H1 (cell line): ENCODE results near the gene MAPK8IP1. TPM values are rescaled to one million over a fixed set of nuclear protein-coding genes. Genes with fewer than 3 reads are reported as not detected.

Experiments
- CTCF ChIA-PET: fragments of 300-600 bp; sonication (Branson Sonifier 250); formaldehyde crosslinking; loops from one replicate; lab custom pipeline; 2021; ENCODE audit not compliant: partially characterized antibody; lab: Charles Lee
- POLR2A ChIA-PET: fragments of 300-600 bp; sonication (Branson Sonifier 250); formaldehyde crosslinking; loops from one replicate; lab custom pipeline; 2021; ENCODE audit warnings: inconsistent platforms; ENCODE audit not compliant: partially characterized antibody; lab: Charles Lee
- DNase-seq, 2 experiments: peaks; one replicate each; pipeline versions ENCODE4 v3.0.0 to v3.0.0-alpha.2; 2010 to 2022; ENCODE audit warnings: low spot score in 2 of 2, low read depth in 1 of 2, mixed read lengths in 1 of 2
- FAIRE-seq: peaks from 2 replicates; lab custom pipeline; 2011; peaks lifted over from hg19 to GRCh38; lab: Jason Lieb, UNC
- H2AFZ ChIP-seq: 2 replicates; pipeline ENCODE4 v1.8.1; 2012; ENCODE audit warnings: low read length, inconsistent platforms
- H2AK5ac ChIP-seq: 2 replicates; pipeline ENCODE4 v1.6.1; 2013; ENCODE audit warnings: low read depth, low read length
- H2BK120ac ChIP-seq: replicated peaks from 2 replicates; pipeline ENCODE3; 2013; ENCODE audit warnings: low read depth, low read length, inconsistent platforms
- H2BK12ac ChIP-seq: 2 replicates; pipeline ENCODE4 v1.6.1; 2013; ENCODE audit warnings: low read depth, low read length
- H2BK15ac ChIP-seq: 2 replicates; pipeline ENCODE4 v1.6.1; 2013; ENCODE audit warnings: low read length
- H2BK20ac ChIP-seq: 2 replicates; pipeline ENCODE4 v1.6.1; 2013; ENCODE audit warnings: low read length
- H2BK5ac ChIP-seq: 2 replicates; pipeline ENCODE4 v1.6.1; 2013; ENCODE audit warnings: low read depth, low read length
- H3K14ac ChIP-seq: 2 replicates; pipeline ENCODE4 v1.6.1; 2013; ENCODE audit warnings: inconsistent platforms; ENCODE audit not compliant: insufficient read length
- H3K18ac ChIP-seq: 2 replicates; pipeline ENCODE4 v1.6.1; 2013; ENCODE audit warnings: low read length; ENCODE audit errors: extremely low read depth
- H3K23ac ChIP-seq: 2 replicates; pipeline ENCODE4 v1.6.1; 2013; ENCODE audit warnings: inconsistent platforms; ENCODE audit not compliant: insufficient read length
- H3K23me2 ChIP-seq: 2 replicates; pipeline ENCODE4 v1.6.1; 2013; ENCODE audit warnings: low read depth, low read length
- H3K27ac ChIP-seq: 2 replicates; pipeline ENCODE4 v1.6.1; 2011; ENCODE audit warnings: low read depth, low read length, inconsistent platforms
- H3K27me3 ChIP-seq, 4 experiments: replicated peaks in 1 of 4; 1 replicate in 1 of 4; 2 replicates in 3 of 4; pipeline versions ENCODE4 v1.6.1 to v1.8.1; 2011 to 2013; ENCODE audit warnings: low read length in 3 of 4, mild to moderate bottlenecking in 3 of 4, inconsistent platforms in 2 of 4, mixed read lengths in 2 of 4, moderate library complexity in 1 of 4; ENCODE audit not compliant: control insufficient read depth in 3 of 4, insufficient read depth in 3 of 4; ENCODE audit errors: extremely low read depth in 1 of 4
- H3K36me3 ChIP-seq, 4 experiments: 2 replicates each; pipeline versions ENCODE4 v1.6.1 to v1.8.1; 2011 to 2013; ENCODE audit warnings: mild to moderate bottlenecking in 4 of 4, low read length in 3 of 4, moderate library complexity in 2 of 4, control low read depth in 1 of 4, inconsistent platforms in 1 of 4; ENCODE audit not compliant: insufficient read depth in 4 of 4, control insufficient read depth in 2 of 4
- H3K4ac ChIP-seq: replicated peaks from 2 replicates; pipeline ENCODE3; 2013; ENCODE audit warnings: low read length, low read depth, mixed read lengths, inconsistent platforms; ENCODE audit not compliant: insufficient read length
- H3K4me1 ChIP-seq, 4 experiments: replicated peaks in 1 of 4; 1 replicate in 1 of 4; 2 replicates in 3 of 4; pipeline versions ENCODE4 v1.6.1 to v1.8.1; 2011 to 2013; ENCODE audit warnings: low read length in 3 of 4, inconsistent platforms in 2 of 4, mixed read lengths in 1 of 4; ENCODE audit not compliant: insufficient read depth in 4 of 4, control insufficient read depth in 3 of 4
- H3K4me2 ChIP-seq, 2 experiments: 2 replicates each; pipeline versions ENCODE4 v1.6.1 to v1.8.1; 2011 to 2013; ENCODE audit warnings: low read depth in 2 of 2, low read length in 2 of 2, control low read depth in 1 of 2, inconsistent platforms in 1 of 2, mild to moderate bottlenecking in 1 of 2; ENCODE audit not compliant: insufficient read depth in 1 of 2
- H3K4me3 ChIP-seq, 4 experiments: fragments of 200-600, 300-600 bp in 1 of 4; sonication (generic), shearing (Covaris generic), sonication (Bioruptor Twin) in 1 of 4; 2 replicates each; pipeline versions ENCODE4 v1.5.1 to v1.8.1; 2011 to 2016; ENCODE audit warnings: low read length in 4 of 4, low read depth in 3 of 4, control low read depth in 2 of 4, inconsistent platforms in 2 of 4, mild to moderate bottlenecking in 2 of 4, mixed read lengths in 1 of 4, moderate library complexity in 1 of 4; ENCODE audit not compliant: insufficient read depth in 2 of 4; ENCODE audit errors: extremely low read depth in 1 of 4
- H3K56ac ChIP-seq: replicated peaks from 2 replicates; pipeline ENCODE3; 2013; ENCODE audit warnings: low read depth, mild to moderate bottlenecking, mixed read lengths, low read length, inconsistent platforms; ENCODE audit not compliant: insufficient read length
- H3K79me1 ChIP-seq: 2 replicates; pipeline ENCODE4 v1.6.1; 2013; ENCODE audit warnings: low read depth, low read length, control low read depth
- H3K79me2 ChIP-seq, 2 experiments: 2 replicates each; pipeline versions ENCODE4 v1.6.1 to v1.8.1; 2012 to 2013; ENCODE audit warnings: low read length in 2 of 2, mild to moderate bottlenecking in 2 of 2, inconsistent platforms in 1 of 2; ENCODE audit not compliant: insufficient read depth in 2 of 2, control insufficient read depth in 1 of 2
- H3K9ac ChIP-seq, 4 experiments: replicated peaks in 1 of 4; 1 replicate in 1 of 4; 2 replicates in 3 of 4; pipeline versions ENCODE4 v1.6.1 to v1.8.1; 2011 to 2013; ENCODE audit warnings: low read depth in 3 of 4, low read length in 3 of 4, control low read depth in 2 of 4, mild to moderate bottlenecking in 2 of 4, moderate library complexity in 2 of 4, inconsistent platforms in 1 of 4; ENCODE audit errors: extremely low read depth in 1 of 4
- H3K9me3 ChIP-seq, 2 experiments: 2 replicates each; pipeline versions ENCODE4 v1.6.1 to v1.8.1; 2012 to 2013; ENCODE audit warnings: mild to moderate bottlenecking in 2 of 2, moderate library complexity in 2 of 2, control low read depth in 1 of 2, inconsistent platforms in 1 of 2, low read depth in 1 of 2, low read length in 1 of 2, mixed read lengths in 1 of 2; ENCODE audit not compliant: insufficient read depth in 2 of 2
- H4K20me1 ChIP-seq, 2 experiments: replicated peaks in 1 of 2; 2 replicates each; pipeline versions ENCODE3 to v1.8.1; 2011 to 2013; ENCODE audit warnings: inconsistent platforms in 2 of 2, low read length in 2 of 2, mild to moderate bottlenecking in 1 of 2; ENCODE audit not compliant: insufficient read depth in 2 of 2, control insufficient read depth in 1 of 2
- H4K5ac ChIP-seq: 2 replicates; pipeline ENCODE4 v1.6.1; 2013; ENCODE audit warnings: low read length, low read depth, mixed read lengths, inconsistent platforms; ENCODE audit not compliant: insufficient read length
- H4K8ac ChIP-seq: 2 replicates; pipeline ENCODE4 v1.8.0; 2013; ENCODE audit warnings: mild to moderate bottlenecking, moderate library complexity, low read length, inconsistent platforms; ENCODE audit not compliant: insufficient read depth; ENCODE audit errors: extremely low read depth
- H4K91ac ChIP-seq: replicated peaks from 2 replicates; pipeline ENCODE3; 2013; ENCODE audit warnings: low read length, mixed read lengths, inconsistent platforms; ENCODE audit not compliant: insufficient read length
- BACH1 ChIP-seq: IDR thresholded peaks from 2 replicates; pipeline ENCODE4 v1.6.1; 2012; ENCODE audit warnings: low read length, improper control_type of control experiment
- CREB1 ChIP-seq: IDR thresholded peaks from 2 replicates; pipeline ENCODE4 v1.6.1; 2012; ENCODE audit warnings: inconsistent platforms
- JUN ChIP-seq: IDR thresholded peaks from 2 replicates; pipeline ENCODE4 v1.6.1; 2011; ENCODE audit warnings: low read depth, mild to moderate bottlenecking, improper control_type of control experiment, low read length
- KDM4A ChIP-seq: IDR thresholded peaks from one replicate; pipeline ENCODE4 v1.7.1; 2012; ENCODE audit warnings: low read depth, mild to moderate bottlenecking, moderate library complexity, low read length, inconsistent platforms; ENCODE audit not compliant: severe bottlenecking
- RNF2 ChIP-seq: fragments of 200-900, 300-1000 bp; sonication (generic); IDR thresholded peaks from 2 replicates; pipeline ENCODE4 v1.7.1; 2016; ENCODE audit warnings: borderline replicate concordance, low read depth, mild to moderate bottlenecking, antibody characterized with exemption, low read length; ENCODE audit not compliant: poor library complexity, severe bottlenecking; ENCODE audit errors: missing control alignments
- WGBS, 2 experiments: shearing (Covaris generic) in 1 of 2; methylation state at CpG; one replicate each; pipeline versions ENCODE4 v1.1.6 to v1.1.7; 2013 to 2015; ENCODE audit warnings: low lambda C conversion rate in 2 of 2, mixed read lengths in 2 of 2, inconsistent platforms in 1 of 2, low coverage in 1 of 2, missing lambda C conversion rate in 1 of 2; ENCODE audit not compliant: insufficient replicate concordance in 2 of 2, insufficient coverage in 1 of 2, insufficient read length in 1 of 2; ENCODE audit errors: extremely low coverage in 1 of 2, missing lambda C conversion rate in 1 of 2; 5-methylcytosine and 5-hydroxymethylcytosine counted together
- polyA plus RNA-seq, 7 experiments: library from polyadenylated mRNA; depleted of rRNA in 3 of 7; stranded (reverse) in 5 of 7; unstranded in 2 of 7; fragments of >200 nt in 5 of 7; fragments of 200-250 nt in 2 of 7; gene quantifications; 1 replicate in 5 of 7; 2 replicates in 1 of 7; 4 replicates in 1 of 7; pipeline versions ENCODE4 v1.2.1 to v1.2.3, GENCODE V29; 2011 to 2013; ENCODE audit warnings: missing spikeins in 2 of 7, mixed read lengths in 2 of 7
- total RNA-seq: library from RNA; stranded (reverse); fragmentation: NEBNext Ultra II Directional; extraction: Animal tissue kit (Norgen Biotek cat#: 25700); gene quantifications from 2 replicates; pipeline ENCODE4 v1.2.1, GENCODE V29; 2021

The MAPK8IP1 gene
- total and polyA plus RNA-seq, 2 of the 8 experiments (the other 6 are each of a cell fraction or from before 2014, with no cell fraction given), result 32.4 to 40.1 TPM

- no peak for TF ChIP-seq KDM4A
- TF ChIP-seq JUN, result no peak
- TF ChIP-seq BACH1, result no peak
- no peak for TF ChIP-seq RNF2
- TF ChIP-seq CREB1, result no peak
- no peaks in the 10 kb centered on the region for H3K23me2 ChIP-seq
- 95% methylated on average over 3 of the region's 3 CpGs; no CpG with 5 or more reads in 1 of the 2 experiments for WGBS, 2 experiments
- no peak overlapping the region for H3K27ac ChIP-seq
- ChIA-PET POLR2A (interaction anchor here (0.8 to 1.5 kb wide), 4 partner anchors 13 to 44 kb away, joined by 3 to 5 read pairs (median 3); partner anchors contain the start of gene LARGE2), CTCF (interaction anchor here (0.6 to 2.8 kb wide), 4 partner anchors 9 to 53 kb away, joined by 3 to 15 read pairs (median 4); no protein-coding TSS in a partner anchor)
- no peak overlapping the region for H2BK120ac ChIP-seq
- H3K56ac ChIP-seq, result no peak overlapping the region
- no peaks in the 10 kb centered on the region for H3K27me3 ChIP-seq
- H3K79me2 ChIP-seq, result no peaks in the 10 kb centered on the region
- H3K4ac ChIP-seq, result no peak overlapping the region
- H3K23ac ChIP-seq, result no peak overlapping the region
- no peak for FAIRE-seq
- no peak overlapping the region for H2BK12ac ChIP-seq
- H4K20me1 ChIP-seq, result no peaks in the 10 kb centered on the region
- no peak overlapping the region for H4K8ac ChIP-seq
- H3K4me2 ChIP-seq, result no peak overlapping the region
- DNase-seq, result no peak
- no peak overlapping the region for H2BK5ac ChIP-seq
- H3K18ac ChIP-seq, result no peak overlapping the region
- H2BK20ac ChIP-seq, result no peak overlapping the region
- H2AFZ ChIP-seq, result no peak overlapping the region
- no peaks in the 10 kb centered on the region for H3K4me1 ChIP-seq
- H3K36me3 ChIP-seq, result peaks cover 0 to 40% (median 29%) of the 10 kb centered on the region in 4 experiments
- no peak overlapping the region for H3K4me3 ChIP-seq
- no peaks in the 10 kb centered on the region for H3K79me1 ChIP-seq
- H2AK5ac ChIP-seq, result no peak overlapping the region
- H4K91ac ChIP-seq, result no peak overlapping the region
- H3K14ac ChIP-seq, result no peak overlapping the region
- H3K9me3 ChIP-seq, result no peaks in the 10 kb centered on the region
- no peak overlapping the region for H3K9ac ChIP-seq
- no peak overlapping the region for H2BK15ac ChIP-seq
- H4K5ac ChIP-seq, result no peak overlapping the region
Measured at GRCh38 chr11:45945397-45945999, 60.0 kb downstream of the MAPK8IP1 start.
